HT1080 (cell line): ENCODE measurements around the gene EFTUD2. TPM values are rescaled to one million over a fixed set of nuclear protein-coding genes. Genes with fewer than 3 reads are reported as not detected.

Experiments used
- DNase-seq: peaks from one replicate; pipeline ENCODE4 v3.0.0-alpha.2; 2015; ENCODE audit warnings: low read depth
- total RNA-seq: library from RNA; depleted of rRNA; stranded (reverse); fragments of >200 nt; shearing (Covaris generic); gene quantifications from 2 replicates; pipeline ENCODE4 v1.2.3, GENCODE V29; 2014

Gene EFTUD2
- total RNA-seq, 1 experiment from 2014 or later: 137 TPM

GRCh38 chr17:44911133-44912001 is 12.1 kb upstream of the EFTUD2 start:
- peak; percentile 55 for DNase-seq

GRCh38 chr17:44910231-44911106 is 11.2 kb upstream of the EFTUD2 start:
- DNase-seq: no peak

GRCh38 chr17:44909681-44910144 is 10.5 kb upstream of the EFTUD2 start:
- peak; percentile 96 for DNase-seq

- no peak for DNase-seq
These were observed 9.6 kb upstream of the EFTUD2 start for GRCh38 chr17:44908761-44909326.

GRCh38 chr17:44907729-44908470 is 8.7 kb upstream of the EFTUD2 start:
- DNase-seq: no peak

GRCh38 chr17:44906763-44907728 is 7.8 kb upstream of the EFTUD2 start:
- no peak for DNase-seq

GRCh38 chr17:44906010-44906646 is 6.9 kb upstream of the EFTUD2 start:
- DNase-seq: peak; percentile 99

- no peak for DNase-seq
These were observed 6.1 kb upstream of the EFTUD2 start for GRCh38 chr17:44905006-44906000.

GRCh38 chr17:44904001-44904984 is 5.0 kb upstream of the EFTUD2 start:
- DNase-seq: no peak

- no peak for DNase-seq
These were observed 3.9 kb upstream of the EFTUD2 start for GRCh38 chr17:44903012-44903685.

- no peak for DNase-seq
These were observed 3.0 kb upstream of the EFTUD2 start for GRCh38 chr17:44902135-44902760.

GRCh38 chr17:44901411-44901921 is 2.2 kb upstream of the EFTUD2 start:
- peak; percentile 86 for DNase-seq

GRCh38 chr17:44900894-44901293 is 1.6 kb upstream of the EFTUD2 start:
- DNase-seq: peak; percentile 87

- no peak for DNase-seq
These were observed 524 bp downstream of the EFTUD2 start for GRCh38 chr17:44898768-44899073.

- DNase-seq: no peak
These were observed 4.6 kb downstream of the EFTUD2 start for GRCh38 chr17:44894642-44895041.

GRCh38 chr17:44892250-44892649 is 7.0 kb downstream of the EFTUD2 start:
- DNase-seq: no peak
